K562 (cell line): ENCODE measurements around the gene MTFR2. TPM values are rescaled to one million over a fixed set of nuclear protein-coding genes. Genes with fewer than 3 reads are reported as not detected.

Experiments
- NFXL1 ChIP-seq: fragments of 450-650 bp; formaldehyde crosslinking; IDR thresholded peaks from 2 replicates; pipeline ENCODE4 v1.4.0; 2021; ENCODE audit warnings: mild to moderate bottlenecking
- PCBP2 ChIP-seq: fragments of 200-400 bp; formaldehyde crosslinking; IDR thresholded peaks from 2 replicates; pipeline ENCODE4 v1.6.1; 2018; ENCODE audit warnings: low read length, low read depth, mild to moderate bottlenecking, moderate library complexity; ENCODE audit not compliant: poor library complexity, severe bottlenecking
- RBM34 ChIP-seq: fragments of 200-400 bp; formaldehyde crosslinking; IDR thresholded peaks from 2 replicates; pipeline ENCODE4 v1.6.1; 2018; ENCODE audit warnings: low read length, borderline replicate concordance; ENCODE audit not compliant: insufficient read depth
- ZNF224 ChIP-seq: sonication (generic); formaldehyde crosslinking; IDR thresholded peaks from 2 replicates; pipeline ENCODE4 v1.8.0; 2022; ENCODE audit warnings: mild to moderate bottlenecking, missing genetic modification reagents
- ZNF717 ChIP-seq: fragments of 250-450 bp; sonication (Bioruptor Pico); IDR thresholded peaks from 2 replicates; pipeline ENCODE4 v1.5.0; 2021
- polyA plus RNA-seq, 8 experiments: library from polyadenylated mRNA; depleted of rRNA in 4 of 8; stranded (reverse) in 5 of 8; unstranded in 3 of 8; fragments of >200 nt; fragmentation: Nextera tagmentation in 2 of 8; fragmentation: Illumina TruSeq in 1 of 8; extraction: Ambion mirVana in 2 of 8; extraction: Trizol in 1 of 8; gene quantifications; 2 replicates each; pipeline versions ENCODE4 v1.2.1 to v1.2.3, GENCODE V29; 2011 to 2014; ENCODE audit warnings: inconsistent platforms in 1 of 8, missing spikeins in 1 of 8
- total RNA-seq, 7 experiments: library from RNA; depleted of rRNA in 6 of 7; stranded (reverse); fragments of >200 nt in 6 of 7; fragmentation: Illumina TruSeq in 2 of 7; extraction: Trizol in 2 of 7; gene quantifications; 2 replicates each; pipeline versions ENCODE4 v1.2.1 to v1.2.3, GENCODE V29; 2011 to 2021; ENCODE audit warnings: low replicate concordance in 1 of 7
- TF ChIP-seq, protein P1 (sequence below): fragments of 250-450 bp; sonication (Bioruptor Pico); IDR thresholded peaks from 2 replicates; pipeline ENCODE4 v1.4.0; 2020; ENCODE audit warnings: mild to moderate bottlenecking, moderate library complexity
- TF ChIP-seq, protein P2 (sequence below): sonication (generic); formaldehyde crosslinking; IDR thresholded peaks from 2 replicates; pipeline ENCODE4 v1.8.1; 2023; ENCODE audit warnings: missing genetic modification reagents, mild to moderate bottlenecking, borderline replicate concordance
- TF ChIP-seq, protein P3 (sequence below), 2 experiments: fragments of 200-800 bp in 1 of 2; sonication (Bioruptor generic) in 1 of 2; sonication (generic) in 1 of 2; formaldehyde crosslinking in 1 of 2; IDR thresholded peaks in 1 of 2; conservative IDR thresholded peaks in 1 of 2; 2 replicates each; pipeline versions ENCODE4 v1.5.0 to v1.6.1; 2016 to 2020; ENCODE audit warnings: missing compliant biosample characterization in 1 of 2, missing genetic modification characterization in 1 of 2, missing genetic modification reagents in 1 of 2
- TF ChIP-seq, protein P4 (sequence below), 3 experiments: fragments of 200-800 bp in 1 of 3; fragments of 250-450 bp in 1 of 3; fragments of 450-650 bp in 1 of 3; sonication (Bioruptor Pico) in 1 of 3; sonication (Bioruptor generic) in 1 of 3; formaldehyde crosslinking in 1 of 3; IDR thresholded peaks; 2 replicates each; pipeline versions ENCODE4 v1.6.1 to v1.8.0; 2016 to 2022; ENCODE audit warnings: mild to moderate bottlenecking in 2 of 3, missing genetic modification characterization in 2 of 3, missing compliant biosample characterization in 1 of 3, moderate library complexity in 1 of 3

MTFR2 gene
- total and polyA plus RNA-seq, 9 of the 15 experiments (the other 6 are each of a cell fraction or from before 2014, with no cell fraction given): 10.1 to 63.3 (median 45.9) TPM

DNA sequence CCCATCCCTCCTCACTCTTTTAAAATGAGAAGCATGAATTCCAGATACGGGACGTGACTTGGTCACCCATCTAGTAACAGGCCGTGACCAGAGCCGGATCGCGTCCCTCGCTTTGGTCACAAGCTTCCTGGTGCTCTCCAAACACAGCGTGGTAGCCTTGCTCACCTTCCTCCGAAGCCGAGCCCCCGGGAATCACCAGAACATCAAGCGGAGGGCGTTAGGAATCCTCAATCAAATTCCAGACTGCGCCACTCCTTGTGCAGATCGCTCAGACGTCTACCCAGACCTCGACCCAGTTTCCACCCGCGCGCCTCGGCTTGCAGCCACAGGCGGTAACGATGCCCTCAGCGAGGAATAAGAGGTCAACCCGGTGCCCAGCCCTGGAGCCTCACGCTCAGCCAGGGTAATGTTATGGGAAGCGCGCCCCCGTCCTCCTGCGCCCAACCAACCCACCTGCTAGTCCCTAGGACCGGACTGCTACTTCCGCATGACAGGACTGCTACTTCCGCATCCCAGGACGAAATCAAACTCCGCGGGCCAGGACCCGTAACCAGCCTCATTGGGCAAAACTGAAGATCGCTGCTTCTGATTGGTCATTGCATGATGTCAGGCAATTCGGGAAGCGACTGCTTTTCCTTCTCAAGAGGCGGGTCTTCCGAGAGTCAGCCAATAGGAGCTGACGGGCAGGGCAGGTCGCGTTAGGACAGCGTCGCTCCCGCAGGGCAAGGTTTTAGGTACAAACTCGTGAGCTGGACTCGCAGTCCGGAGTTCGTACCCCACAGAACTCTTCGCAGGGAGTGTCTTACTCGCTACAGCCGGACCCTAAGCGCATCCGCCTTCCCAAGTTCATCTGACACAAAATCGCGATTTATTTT lies at the start of gene MTFR2 (continued):
- TF ChIP-seq, protein P1, sequence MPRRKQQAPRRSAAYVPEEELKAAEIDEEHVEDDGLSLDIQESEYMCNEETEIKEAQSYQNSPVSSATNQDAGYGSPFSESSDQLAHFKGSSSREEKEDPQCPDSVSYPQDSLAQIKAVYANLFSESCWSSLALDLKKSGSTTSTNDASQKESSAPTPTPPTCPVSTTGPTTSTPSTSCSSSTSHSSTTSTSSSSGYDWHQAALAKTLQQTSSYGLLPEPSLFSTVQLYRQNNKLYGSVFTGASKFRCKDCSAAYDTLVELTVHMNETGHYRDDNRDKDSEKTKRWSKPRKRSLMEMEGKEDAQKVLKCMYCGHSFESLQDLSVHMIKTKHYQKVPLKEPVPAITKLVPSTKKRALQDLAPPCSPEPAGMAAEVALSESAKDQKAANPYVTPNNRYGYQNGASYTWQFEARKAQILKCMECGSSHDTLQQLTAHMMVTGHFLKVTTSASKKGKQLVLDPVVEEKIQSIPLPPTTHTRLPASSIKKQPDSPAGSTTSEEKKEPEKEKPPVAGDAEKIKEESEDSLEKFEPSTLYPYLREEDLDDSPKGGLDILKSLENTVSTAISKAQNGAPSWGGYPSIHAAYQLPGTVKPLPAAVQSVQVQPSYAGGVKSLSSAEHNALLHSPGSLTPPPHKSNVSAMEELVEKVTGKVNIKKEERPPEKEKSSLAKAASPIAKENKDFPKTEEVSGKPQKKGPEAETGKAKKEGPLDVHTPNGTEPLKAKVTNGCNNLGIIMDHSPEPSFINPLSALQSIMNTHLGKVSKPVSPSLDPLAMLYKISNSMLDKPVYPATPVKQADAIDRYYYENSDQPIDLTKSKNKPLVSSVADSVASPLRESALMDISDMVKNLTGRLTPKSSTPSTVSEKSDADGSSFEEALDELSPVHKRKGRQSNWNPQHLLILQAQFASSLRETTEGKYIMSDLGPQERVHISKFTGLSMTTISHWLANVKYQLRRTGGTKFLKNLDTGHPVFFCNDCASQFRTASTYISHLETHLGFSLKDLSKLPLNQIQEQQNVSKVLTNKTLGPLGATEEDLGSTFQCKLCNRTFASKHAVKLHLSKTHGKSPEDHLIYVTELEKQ (CRISPR knock-in tag): no peak
- TF ChIP-seq, protein P2, sequence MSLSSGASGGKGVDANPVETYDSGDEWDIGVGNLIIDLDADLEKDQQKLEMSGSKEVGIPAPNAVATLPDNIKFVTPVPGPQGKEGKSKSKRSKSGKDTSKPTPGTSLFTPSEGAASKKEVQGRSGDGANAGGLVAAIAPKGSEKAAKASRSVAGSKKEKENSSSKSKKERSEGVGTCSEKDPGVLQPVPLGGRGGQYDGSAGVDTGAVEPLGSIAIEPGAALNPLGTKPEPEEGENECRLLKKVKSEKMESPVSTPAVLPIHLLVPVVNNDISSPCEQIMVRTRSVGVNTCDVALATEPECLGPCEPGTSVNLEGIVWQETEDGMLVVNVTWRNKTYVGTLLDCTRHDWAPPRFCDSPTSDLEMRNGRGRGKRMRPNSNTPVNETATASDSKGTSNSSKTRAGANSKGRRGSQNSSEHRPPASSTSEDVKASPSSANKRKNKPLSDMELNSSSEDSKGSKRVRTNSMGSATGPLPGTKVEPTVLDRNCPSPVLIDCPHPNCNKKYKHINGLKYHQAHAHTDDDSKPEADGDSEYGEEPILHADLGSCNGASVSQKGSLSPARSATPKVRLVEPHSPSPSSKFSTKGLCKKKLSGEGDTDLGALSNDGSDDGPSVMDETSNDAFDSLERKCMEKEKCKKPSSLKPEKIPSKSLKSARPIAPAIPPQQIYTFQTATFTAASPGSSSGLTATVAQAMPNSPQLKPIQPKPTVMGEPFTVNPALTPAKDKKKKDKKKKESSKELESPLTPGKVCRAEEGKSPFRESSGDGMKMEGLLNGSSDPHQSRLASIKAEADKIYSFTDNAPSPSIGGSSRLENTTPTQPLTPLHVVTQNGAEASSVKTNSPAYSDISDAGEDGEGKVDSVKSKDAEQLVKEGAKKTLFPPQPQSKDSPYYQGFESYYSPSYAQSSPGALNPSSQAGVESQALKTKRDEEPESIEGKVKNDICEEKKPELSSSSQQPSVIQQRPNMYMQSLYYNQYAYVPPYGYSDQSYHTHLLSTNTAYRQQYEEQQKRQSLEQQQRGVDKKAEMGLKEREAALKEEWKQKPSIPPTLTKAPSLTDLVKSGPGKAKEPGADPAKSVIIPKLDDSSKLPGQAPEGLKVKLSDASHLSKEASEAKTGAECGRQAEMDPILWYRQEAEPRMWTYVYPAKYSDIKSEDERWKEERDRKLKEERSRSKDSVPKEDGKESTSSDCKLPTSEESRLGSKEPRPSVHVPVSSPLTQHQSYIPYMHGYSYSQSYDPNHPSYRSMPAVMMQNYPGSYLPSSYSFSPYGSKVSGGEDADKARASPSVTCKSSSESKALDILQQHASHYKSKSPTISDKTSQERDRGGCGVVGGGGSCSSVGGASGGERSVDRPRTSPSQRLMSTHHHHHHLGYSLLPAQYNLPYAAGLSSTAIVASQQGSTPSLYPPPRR: no peak
- TF ChIP-seq, protein P3, sequence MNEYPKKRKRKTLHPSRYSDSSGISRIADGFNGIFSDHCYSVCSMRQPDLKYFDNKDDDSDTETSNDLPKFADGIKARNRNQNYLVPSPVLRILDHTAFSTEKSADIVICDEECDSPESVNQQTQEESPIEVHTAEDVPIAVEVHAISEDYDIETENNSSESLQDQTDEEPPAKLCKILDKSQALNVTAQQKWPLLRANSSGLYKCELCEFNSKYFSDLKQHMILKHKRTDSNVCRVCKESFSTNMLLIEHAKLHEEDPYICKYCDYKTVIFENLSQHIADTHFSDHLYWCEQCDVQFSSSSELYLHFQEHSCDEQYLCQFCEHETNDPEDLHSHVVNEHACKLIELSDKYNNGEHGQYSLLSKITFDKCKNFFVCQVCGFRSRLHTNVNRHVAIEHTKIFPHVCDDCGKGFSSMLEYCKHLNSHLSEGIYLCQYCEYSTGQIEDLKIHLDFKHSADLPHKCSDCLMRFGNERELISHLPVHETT (CRISPR knock-in tag; conservative IDR thresholded peaks at IDR 0.05 in 1 of 2, IDR thresholded peaks at IDR 0.05 in 1 of 2): no peak
- TF ChIP-seq PCBP2 (no peak), ZNF717 (CRISPR knock-in tag) (no peak), NFXL1 (no peak), RBM34 (no peak), ZNF224 (CRISPR knock-in tag) (no peak)
- TF ChIP-seq, protein P4, sequence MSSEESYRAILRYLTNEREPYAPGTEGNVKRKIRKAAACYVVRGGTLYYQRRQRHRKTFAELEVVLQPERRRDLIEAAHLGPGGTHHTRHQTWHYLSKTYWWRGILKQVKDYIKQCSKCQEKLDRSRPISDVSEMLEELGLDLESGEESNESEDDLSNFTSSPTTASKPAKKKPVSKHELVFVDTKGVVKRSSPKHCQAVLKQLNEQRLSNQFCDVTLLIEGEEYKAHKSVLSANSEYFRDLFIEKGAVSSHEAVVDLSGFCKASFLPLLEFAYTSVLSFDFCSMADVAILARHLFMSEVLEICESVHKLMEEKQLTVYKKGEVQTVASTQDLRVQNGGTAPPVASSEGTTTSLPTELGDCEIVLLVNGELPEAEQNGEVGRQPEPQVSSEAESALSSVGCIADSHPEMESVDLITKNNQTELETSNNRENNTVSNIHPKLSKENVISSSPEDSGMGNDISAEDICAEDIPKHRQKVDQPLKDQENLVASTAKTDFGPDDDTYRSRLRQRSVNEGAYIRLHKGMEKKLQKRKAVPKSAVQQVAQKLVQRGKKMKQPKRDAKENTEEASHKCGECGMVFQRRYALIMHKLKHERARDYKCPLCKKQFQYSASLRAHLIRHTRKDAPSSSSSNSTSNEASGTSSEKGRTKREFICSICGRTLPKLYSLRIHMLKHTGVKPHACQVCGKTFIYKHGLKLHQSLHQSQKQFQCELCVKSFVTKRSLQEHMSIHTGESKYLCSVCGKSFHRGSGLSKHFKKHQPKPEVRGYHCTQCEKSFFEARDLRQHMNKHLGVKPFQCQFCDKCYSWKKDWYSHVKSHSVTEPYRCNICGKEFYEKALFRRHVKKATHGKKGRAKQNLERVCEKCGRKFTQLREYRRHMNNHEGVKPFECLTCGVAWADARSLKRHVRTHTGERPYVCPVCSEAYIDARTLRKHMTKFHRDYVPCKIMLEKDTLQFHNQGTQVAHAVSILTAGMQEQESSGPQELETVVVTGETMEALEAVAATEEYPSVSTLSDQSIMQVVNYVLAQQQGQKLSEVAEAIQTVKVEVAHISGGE (CRISPR knock-in tag; IDR thresholded peaks at IDR 0.05): no peak
